HG03521 (cell line): ENCODE data around the gene PTPRM.

Source experiments
- ATAC-seq: cut with Tn5 transposase; IDR thresholded peaks from one replicate; pipeline ENCODE4 v1.9.1; 2021; ENCODE audit warnings: mild to moderate bottlenecking, moderate library complexity; ENCODE audit not compliant: unreplicated experiment

The PTPRM gene

DNA sequence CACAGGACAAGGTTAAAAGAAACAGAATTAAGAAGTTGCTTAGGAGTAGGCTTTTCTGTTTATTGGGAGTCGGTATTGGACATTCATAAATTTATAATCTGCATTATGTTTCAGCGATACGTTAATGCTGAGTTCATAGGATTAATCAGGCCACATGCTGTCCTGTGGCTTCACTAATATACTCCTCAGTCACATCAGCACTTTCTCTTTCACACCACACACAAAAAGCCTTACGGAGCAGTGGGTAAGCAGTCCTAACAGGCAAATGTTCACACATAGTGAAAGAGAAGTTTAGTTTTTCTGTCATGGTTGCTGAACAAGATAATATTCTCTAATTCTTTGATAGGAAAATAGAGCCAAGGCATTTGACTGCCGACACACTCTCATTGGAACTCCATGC, 630.4 kb downstream of the PTPRM start:
- ATAC-seq: no peak

DNA sequence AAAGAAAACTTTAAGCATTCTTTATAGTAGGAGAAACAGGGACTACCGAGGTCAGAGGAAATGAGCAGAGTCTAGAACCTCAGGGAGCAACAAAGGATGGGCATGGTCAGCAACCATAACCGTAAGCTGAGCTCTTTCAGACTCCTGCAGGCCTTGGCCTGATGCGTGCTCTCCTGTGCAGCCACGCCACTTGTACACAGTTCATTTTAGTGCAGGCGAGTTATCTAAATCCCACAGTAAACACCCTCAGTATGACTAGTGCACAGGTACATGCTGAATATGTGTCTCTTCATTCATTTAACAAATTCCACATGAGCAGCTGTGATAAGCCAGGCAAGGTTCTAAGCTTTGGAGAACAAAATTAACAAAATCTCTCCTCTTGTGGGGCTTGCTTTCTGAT, 640.9 kb downstream of the PTPRM start:
- ATAC-seq: no peak

GRCh38 chr18:8208716-8209115, 641.6 kb downstream of the PTPRM start:
- no peak for ATAC-seq

GRCh38 chr18:8212896-8213780, 646.0 kb downstream of the PTPRM start:
- no peak for ATAC-seq

- no peak for ATAC-seq
Observed at GRCh38 chr18:8215741-8216140, 648.6 kb downstream of the PTPRM start.

GRCh38 chr18:8217051-8217564, 650.0 kb downstream of the PTPRM start:
- no peak for ATAC-seq

DNA sequence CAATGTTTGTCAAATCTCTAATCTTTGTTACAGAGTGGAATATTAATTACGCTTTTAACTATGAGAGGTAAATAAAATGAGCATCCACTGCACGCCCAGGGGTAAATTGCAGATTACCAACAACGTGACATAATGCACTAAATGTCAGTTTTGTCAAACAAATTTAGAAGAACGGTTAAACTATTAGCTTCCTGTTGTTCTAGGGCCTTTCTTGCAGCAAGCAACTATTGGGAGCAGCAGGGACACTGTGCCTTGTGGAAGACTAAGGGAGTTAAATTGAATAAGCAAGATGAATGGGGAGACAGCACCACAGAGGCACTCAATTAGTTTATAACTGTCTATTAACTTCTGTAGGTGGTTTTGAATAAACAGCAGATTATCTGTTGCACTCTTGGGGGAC, 651.1 kb downstream of the PTPRM start:
- ATAC-seq: no peak

- ATAC-seq: no peak
Observed at GRCh38 chr18:8221452-8221851, 654.3 kb downstream of the PTPRM start.

GRCh38 chr18:8224576-8224975, 657.5 kb downstream of the PTPRM start:
- no peak for ATAC-seq

GRCh38 chr18:8229040-8229439, 661.9 kb downstream of the PTPRM start:
- no peak for ATAC-seq

GRCh38 chr18:8229787-8230186, 662.7 kb downstream of the PTPRM start:
- ATAC-seq: no peak

GRCh38 chr18:8231316-8231715, 664.2 kb downstream of the PTPRM start:
- ATAC-seq: no peak

DNA sequence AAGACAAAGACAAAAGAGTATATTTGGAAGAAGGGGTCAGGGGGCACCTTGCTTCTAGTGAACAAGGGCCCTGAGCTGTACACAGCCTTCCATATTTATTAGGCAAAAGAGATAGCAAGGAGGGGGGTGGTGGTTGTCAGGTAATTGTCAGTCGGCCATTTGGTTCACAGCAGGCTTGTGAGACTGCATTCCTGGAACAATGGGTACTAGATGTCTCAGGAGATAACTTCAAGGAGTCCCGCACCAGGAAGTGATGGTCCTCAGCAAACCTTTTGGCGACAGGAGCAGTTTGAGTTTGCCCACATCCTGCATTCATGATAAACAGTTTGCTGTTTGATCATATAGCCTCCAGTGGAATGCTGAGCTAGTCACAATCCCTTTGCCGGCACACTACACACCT, 665.7 kb downstream of the PTPRM start:
- ATAC-seq: no peak

DNA sequence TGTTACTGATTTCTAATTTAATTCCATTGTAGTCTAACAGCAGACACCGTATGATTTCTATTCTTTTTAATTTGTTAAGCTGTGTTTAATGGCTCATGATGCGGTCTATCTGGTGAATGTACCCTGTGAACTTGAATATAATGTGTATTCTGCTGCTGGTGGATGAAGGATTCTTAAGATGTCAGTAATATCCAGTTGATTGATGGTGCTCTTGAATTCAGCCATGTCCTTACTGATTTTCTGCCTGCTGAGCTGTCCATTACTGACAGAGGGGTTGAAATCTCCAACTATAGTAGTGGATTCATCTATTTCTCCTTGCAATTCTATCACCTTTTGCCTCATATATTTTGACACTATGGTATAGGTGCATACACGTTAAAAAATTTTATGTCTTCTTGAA, 668.8 kb downstream of the PTPRM start:
- no peak for ATAC-seq

DNA sequence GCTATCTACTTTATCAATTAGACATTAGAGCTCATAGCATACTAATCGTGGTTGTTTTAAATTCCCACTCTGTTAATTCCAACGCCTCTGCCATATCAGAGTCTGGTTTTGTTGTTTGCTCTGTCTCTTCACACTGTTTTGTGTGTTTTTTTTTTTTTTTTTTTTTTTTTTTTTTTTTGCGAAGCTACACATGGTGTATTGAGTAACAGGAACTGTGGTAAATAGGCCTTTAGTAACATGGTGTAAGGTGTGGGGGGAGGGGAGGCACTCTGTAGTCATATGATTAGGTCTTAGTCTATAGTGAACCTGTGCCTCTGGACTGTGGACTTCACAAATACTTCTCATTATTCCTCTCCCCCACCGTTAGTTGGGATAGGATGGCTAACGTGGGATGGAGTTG, 671.4 kb downstream of the PTPRM start:
- ATAC-seq: no peak

DNA sequence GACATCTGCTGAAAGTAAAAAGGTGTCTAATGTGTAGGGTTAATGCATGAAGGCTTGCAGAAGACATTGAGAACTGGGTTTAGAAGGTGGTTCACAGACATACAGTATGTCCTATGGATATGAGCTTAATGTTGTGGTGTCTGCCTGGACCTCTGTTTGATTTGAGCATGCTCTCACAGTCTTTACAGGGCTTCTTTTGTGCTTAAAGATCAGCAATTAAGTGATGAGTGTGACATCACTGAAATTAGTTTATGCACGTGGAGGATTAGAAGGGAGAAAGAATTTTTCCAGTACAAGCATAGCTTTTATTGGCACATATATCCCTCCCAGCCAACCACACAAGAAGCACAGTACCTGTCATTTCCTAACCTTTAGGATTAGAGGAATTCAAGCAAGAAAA, 674.6 kb downstream of the PTPRM start:
- no peak for ATAC-seq

DNA sequence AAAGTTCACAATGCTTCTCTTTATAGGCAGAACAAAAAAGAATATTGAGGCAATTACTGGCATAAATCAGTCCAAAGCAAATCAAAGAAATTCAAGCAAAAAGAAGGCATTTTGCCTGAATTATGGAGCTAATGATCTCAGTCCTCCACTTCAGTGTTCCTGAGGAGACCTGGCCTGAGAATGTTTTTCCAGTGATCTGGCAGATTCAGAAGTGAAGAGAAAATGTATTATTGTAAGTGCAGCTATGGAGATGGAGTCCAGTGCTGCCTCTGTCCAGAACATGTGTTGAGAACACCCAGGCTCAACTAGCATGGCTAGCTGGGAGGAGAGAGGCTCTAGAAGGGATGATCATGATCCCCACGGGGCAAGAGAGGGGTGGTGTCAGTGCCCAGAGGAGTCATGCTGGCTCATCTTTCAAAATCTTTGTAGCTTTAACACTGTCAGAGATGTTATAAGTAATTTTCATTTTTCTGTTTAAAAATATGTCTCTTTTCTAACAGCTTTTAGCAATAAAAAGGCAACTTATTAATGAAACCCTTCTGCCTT, 675.1 kb downstream of the PTPRM start:
- no peak for ATAC-seq

GRCh38 chr18:8247700-8248099, 680.6 kb downstream of the PTPRM start:
- ATAC-seq: no peak

- ATAC-seq: no peak
Observed at GRCh38 chr18:8248576-8248975, 681.5 kb downstream of the PTPRM start.

DNA sequence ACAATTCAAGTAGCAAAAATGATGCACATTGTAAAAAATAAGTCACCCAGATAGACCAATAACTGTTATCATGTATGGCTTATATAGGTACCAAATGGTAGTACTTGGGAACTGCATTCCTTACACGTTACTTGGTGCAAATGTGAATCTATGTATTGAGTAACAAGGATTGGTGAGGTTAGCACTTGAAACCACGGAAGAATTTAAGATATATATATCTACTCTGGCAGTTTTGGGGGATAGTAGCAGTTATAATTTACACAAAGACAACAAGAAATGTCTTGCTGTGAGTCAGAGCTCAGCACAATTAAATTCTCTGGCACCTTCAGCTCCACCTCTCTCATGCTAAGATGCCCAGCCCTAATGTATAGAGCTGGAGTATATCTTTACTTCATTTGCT, 682.7 kb downstream of the PTPRM start:
- no peak for ATAC-seq

DNA sequence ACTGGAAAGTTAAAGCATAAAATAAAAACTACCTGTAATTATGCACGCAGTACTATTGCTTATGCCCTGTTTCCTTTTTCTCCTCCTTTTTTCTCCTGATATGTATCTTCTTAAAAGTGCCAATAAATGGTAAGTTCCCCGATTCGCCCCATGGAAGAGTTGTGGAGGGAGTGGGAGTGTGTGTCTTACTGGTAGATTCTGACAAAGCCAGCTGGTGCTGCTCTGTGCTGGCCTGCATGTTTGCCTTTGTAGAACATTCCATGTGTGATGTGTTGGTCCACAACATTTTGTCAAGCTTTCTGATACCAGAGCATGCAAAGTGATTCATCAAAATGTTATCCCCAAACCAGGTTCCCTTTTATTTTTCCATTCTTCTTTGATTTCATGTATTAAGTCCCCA, 685.3 kb downstream of the PTPRM start:
- ATAC-seq: no peak

DNA sequence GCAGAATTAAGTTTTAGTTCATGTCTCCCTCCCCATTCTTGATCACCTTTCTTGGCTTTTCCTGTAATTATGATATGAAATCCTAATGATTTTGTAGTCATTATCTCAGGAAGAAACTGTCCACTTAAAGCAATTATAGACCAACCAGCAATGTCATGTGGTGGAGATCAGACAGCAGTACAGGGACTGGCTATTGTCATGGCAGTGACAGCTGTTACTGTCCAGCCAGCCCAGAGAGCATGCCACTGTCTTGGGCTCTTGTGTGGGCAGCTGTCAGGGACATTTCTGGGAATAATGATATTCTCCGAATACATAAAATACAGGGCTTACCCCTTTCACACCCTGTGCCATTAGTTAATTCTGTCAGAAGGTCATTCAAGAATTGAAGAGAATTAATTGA, 686.8 kb downstream of the PTPRM start:
- no peak for ATAC-seq
